HepG2 (cell line): Measurements from ENCODE around the gene MED9. TPM values are rescaled to one million over a fixed set of nuclear protein-coding genes. Genes with fewer than 3 reads are reported as not detected.
A peak's percentile ranks its signal among the peaks of the same experiment; 100 is the strongest.

ENCODE experiments used
- CREBL2 ChIP-seq: sonication (generic); formaldehyde crosslinking; IDR thresholded peaks from 2 replicates; pipeline ENCODE4 v1.8.1; 2023; ENCODE audit warnings: missing genetic modification reagents, mild to moderate bottlenecking, borderline replicate concordance
- FLYWCH1 ChIP-seq: sonication (generic); formaldehyde crosslinking; IDR thresholded peaks from 2 replicates; pipeline ENCODE4 v1.8.1; 2023; ENCODE audit warnings: mild to moderate bottlenecking, missing genetic modification reagents
- FOXO4 ChIP-seq: sonication (generic); formaldehyde crosslinking; conservative IDR thresholded peaks from 2 replicates; pipeline ENCODE4 v1.8.1; 2023; ENCODE audit warnings: missing genetic modification reagents
- GLMP ChIP-seq: sonication (generic); formaldehyde crosslinking; IDR thresholded peaks from 2 replicates; pipeline ENCODE4 v1.9.0; 2021; ENCODE audit warnings: missing genetic modification reagents, mild to moderate bottlenecking, borderline replicate concordance
- GTF2F1 ChIP-seq: fragments of 150-350 bp; IDR thresholded peaks from 2 replicates; pipeline ENCODE4 v1.6.1; 2014; ENCODE audit warnings: low read length
- IRF9 ChIP-seq: sonication (generic); formaldehyde crosslinking; IDR thresholded peaks from 2 replicates; pipeline ENCODE4 v1.8.0; 2022; ENCODE audit warnings: missing genetic modification reagents, mild to moderate bottlenecking, borderline replicate concordance
- KDM2A ChIP-seq: sonication (generic); formaldehyde crosslinking; IDR thresholded peaks from 2 replicates; pipeline ENCODE4 v1.4.0; 2020; ENCODE audit warnings: low read depth, missing genetic modification reagents, borderline replicate concordance
- NCOR1 ChIP-seq: fragments of 200-600 bp; sonication (generic); IDR thresholded peaks from 2 replicates; pipeline ENCODE4 v1.7.0; 2017; ENCODE audit warnings: antibody characterized with exemption, low read length, borderline replicate concordance
- NFE2 ChIP-seq: sonication (generic); formaldehyde crosslinking; IDR thresholded peaks from 2 replicates; pipeline ENCODE4 v1.4.0; 2020; ENCODE audit warnings: missing genetic modification reagents
- PHF20 ChIP-seq: sonication (generic); formaldehyde crosslinking; IDR thresholded peaks from 2 replicates; pipeline ENCODE4 v1.5.0; 2020; ENCODE audit warnings: mild to moderate bottlenecking, missing genetic modification reagents
- SRF ChIP-seq: IDR thresholded peaks from 2 replicates; pipeline ENCODE4 v1.6.1; 2011; ENCODE audit warnings: mild to moderate bottlenecking, low read depth, low read length, moderate library complexity
- ZBTB1 ChIP-seq: sonication (generic); formaldehyde crosslinking; IDR thresholded peaks from 2 replicates; pipeline ENCODE4 v1.4.0; 2020; ENCODE audit warnings: missing genetic modification reagents, borderline replicate concordance
- ZBTB39 ChIP-seq: sonication (generic); formaldehyde crosslinking; IDR thresholded peaks from 2 replicates; pipeline ENCODE4 v1.5.0; 2020; ENCODE audit warnings: missing genetic modification reagents
- ZNF362 ChIP-seq: sonication (generic); formaldehyde crosslinking; IDR thresholded peaks from 2 replicates; pipeline ENCODE4 v1.4.0; 2020; ENCODE audit warnings: missing genetic modification reagents, mild to moderate bottlenecking, borderline replicate concordance
- ZNF558 ChIP-seq: sonication (generic); formaldehyde crosslinking; IDR thresholded peaks from 2 replicates; pipeline ENCODE4 v1.9.0; 2022; ENCODE audit warnings: mild to moderate bottlenecking, missing genetic modification reagents, borderline replicate concordance
- ZNF678 ChIP-seq: sonication (generic); formaldehyde crosslinking; IDR thresholded peaks from 2 replicates; pipeline ENCODE4 v1.4.0; 2020; ENCODE audit warnings: mild to moderate bottlenecking, missing genetic modification reagents
- ZNF792 ChIP-seq: IDR thresholded peaks from 2 replicates; pipeline ENCODE4 v1.6.1; 2016
- ZNF816 ChIP-seq: sonication (generic); formaldehyde crosslinking; IDR thresholded peaks from 2 replicates; pipeline ENCODE4 v1.8.0; 2022; ENCODE audit warnings: missing genetic modification reagents, mild to moderate bottlenecking, borderline replicate concordance
- ZSCAN21 ChIP-seq: sonication (generic); formaldehyde crosslinking; IDR thresholded peaks from 2 replicates; pipeline ENCODE4 v1.8.0; 2022; ENCODE audit warnings: mild to moderate bottlenecking, missing genetic modification reagents, moderate library complexity, borderline replicate concordance
- polyA plus RNA-seq, 8 experiments: library from polyadenylated mRNA; depleted of rRNA in 3 of 8; stranded (reverse) in 7 of 8; unstranded in 1 of 8; fragments of >200 nt; fragmentation: Illumina TruSeq in 4 of 8; extraction: Trizol in 4 of 8; gene quantifications; 2 replicates each; pipeline versions ENCODE4 v1.2.1 to v1.2.3, GENCODE V29; 2011 to 2016; ENCODE audit warnings: low read depth in 4 of 8, missing spikeins in 1 of 8, mixed read lengths in 1 of 8; ENCODE audit not compliant: insufficient read depth in 1 of 8
- total RNA-seq, 5 experiments: library from RNA; depleted of rRNA; stranded (reverse); fragments of >200 nt; fragmentation: Illumina TruSeq; extraction: Trizol; gene quantifications; 2 replicates each; pipeline ENCODE4 v1.2.3, GENCODE V29; 2016; ENCODE audit warnings: low read depth in 1 of 5

MED9 gene
- total and polyA plus RNA-seq, 2 of the 13 experiments (the other 11 are each of a cell fraction or from before 2014, with no cell fraction given) = 11.9 to 15.1 TPM

- TF ChIP-seq ZBTB1 (CRISPR knock-in tag) = no peak
- TF ChIP-seq ZNF816 = no peak
- TF ChIP-seq IRF9 = no peak
- peak; percentile 42; the same call in 1 of the 2 replicates for TF ChIP-seq KDM2A (CRISPR knock-in tag)
- TF ChIP-seq CREBL2 (CRISPR knock-in tag) = 0 out of 2 replicates have a peak, but pooled peaks have one; percentile 59
- no peak; the same call in 1 of the 2 replicates for TF ChIP-seq ZNF792 (CRISPR knock-in tag)
- TF ChIP-seq ZNF362 (CRISPR knock-in tag) = no peak
- peak; percentile 47; the same call in 1 of the 2 replicates for TF ChIP-seq ZSCAN21 (CRISPR knock-in tag)
- 0 out of 2 replicates have a peak, but pooled peaks have one; percentile 17 for TF ChIP-seq PHF20 (CRISPR knock-in tag)
- TF ChIP-seq NFE2 = no peak
- TF ChIP-seq GLMP (CRISPR knock-in tag) = no peak
- no peak for TF ChIP-seq SRF
- TF ChIP-seq ZNF678 = 0 out of 2 replicates have a peak, but pooled peaks have one; percentile 51
- TF ChIP-seq GTF2F1 = no peak
- TF ChIP-seq FLYWCH1 (CRISPR knock-in tag) = no peak
- TF ChIP-seq NCOR1 = no peak
- no peak for TF ChIP-seq ZBTB39 (CRISPR knock-in tag)
- no peak for TF ChIP-seq FOXO4 (CRISPR knock-in tag)
- no peak for TF ChIP-seq ZNF558
Observed at GRCh38 chr17:17496189-17497064, 19.6 kb downstream of the MED9 start, which contains the start of gene RASD1 (continued).
